HG03139 (cell line): ENCODE data around the gene ERI3.

Experiments used
- ATAC-seq: cut with Tn5 transposase; IDR thresholded peaks from one replicate; pipeline ENCODE4 v1.9.1; 2021; ENCODE audit not compliant: unreplicated experiment

The ERI3 gene

GRCh38 chr1:44354840-44355581 lies at the start of gene ERI3:
Gene ERI3, minus strand, starts transcription at chr1:44355257. Its CDS starts 231 bp downstream, at chr1:44355026.
- peak; percentile 96 for ATAC-seq

- no peak for ATAC-seq
These were observed 46.5 kb upstream of the ERI3 start for GRCh38 chr1:44401256-44402228.

GRCh38 chr1:44390277-44390676 lies 35.2 kb upstream of the ERI3 start:
- ATAC-seq: no peak

GRCh38 chr1:44389437-44389836 lies 34.4 kb upstream of the ERI3 start:
- no peak for ATAC-seq

GRCh38 chr1:44388551-44388950 lies 33.5 kb upstream of the ERI3 start:
- ATAC-seq: no peak

GRCh38 chr1:44380666-44381177 lies 25.7 kb upstream of the ERI3 start:
- no peak for ATAC-seq

- ATAC-seq: no peak
These were observed 23.1 kb upstream of the ERI3 start for GRCh38 chr1:44377925-44378784.

- ATAC-seq: no peak
These were observed 20.5 kb upstream of the ERI3 start for GRCh38 chr1:44375547-44375946.

GRCh38 chr1:44371206-44371605 lies 16.1 kb upstream of the ERI3 start:
- no peak for ATAC-seq

GRCh38 chr1:44368471-44369151 lies 13.6 kb upstream of the ERI3 start:
- ATAC-seq: no peak

GRCh38 chr1:44367944-44368343 lies 12.9 kb upstream of the ERI3 start:
- ATAC-seq: no peak

GRCh38 chr1:44366371-44366975 lies 11.4 kb upstream of the ERI3 start:
- ATAC-seq: no peak

GRCh38 chr1:44361478-44361877 lies 6.4 kb upstream of the ERI3 start:
- no peak for ATAC-seq

- no peak for ATAC-seq
These were observed 4.3 kb upstream of the ERI3 start for GRCh38 chr1:44359234-44359935.

- no peak for ATAC-seq
These were observed 2.7 kb upstream of the ERI3 start for GRCh38 chr1:44357710-44358109.

GRCh38 chr1:44355582-44356305 lies 687 bp upstream of the ERI3 start:
- ATAC-seq: no peak

GRCh38 chr1:44354268-44354839 lies 703 bp downstream of the ERI3 start:
- no peak for ATAC-seq

- ATAC-seq: no peak
These were observed 1.5 kb downstream of the ERI3 start for GRCh38 chr1:44353604-44354003.
